Skin of body (tissue), 2 donors: ENCODE data around the gene EPHB1. TPM values are rescaled to one million over a fixed set of nuclear protein-coding genes. Genes with fewer than 3 reads are reported as not detected.
"Not testable (repeated sequence)": the region's sequence is repeated elsewhere in the genome, so short reads cannot be mapped to it uniquely, and the experiment has no call there.

Experiments used
- DNase-seq: peaks from one replicate; lab custom pipeline; 2025; lab: John Stamatoyannopoulos, UW
- total RNA-seq: library from RNA; depleted of rRNA; stranded (reverse); fragments of >200 nt; gene quantifications from one replicate; pipeline ENCODE4 v1.2.3, GENCODE V29; 2014

EPHB1 gene
- total RNA-seq, 1 donor from 2014 or later, result 5.0 TPM

DNA sequence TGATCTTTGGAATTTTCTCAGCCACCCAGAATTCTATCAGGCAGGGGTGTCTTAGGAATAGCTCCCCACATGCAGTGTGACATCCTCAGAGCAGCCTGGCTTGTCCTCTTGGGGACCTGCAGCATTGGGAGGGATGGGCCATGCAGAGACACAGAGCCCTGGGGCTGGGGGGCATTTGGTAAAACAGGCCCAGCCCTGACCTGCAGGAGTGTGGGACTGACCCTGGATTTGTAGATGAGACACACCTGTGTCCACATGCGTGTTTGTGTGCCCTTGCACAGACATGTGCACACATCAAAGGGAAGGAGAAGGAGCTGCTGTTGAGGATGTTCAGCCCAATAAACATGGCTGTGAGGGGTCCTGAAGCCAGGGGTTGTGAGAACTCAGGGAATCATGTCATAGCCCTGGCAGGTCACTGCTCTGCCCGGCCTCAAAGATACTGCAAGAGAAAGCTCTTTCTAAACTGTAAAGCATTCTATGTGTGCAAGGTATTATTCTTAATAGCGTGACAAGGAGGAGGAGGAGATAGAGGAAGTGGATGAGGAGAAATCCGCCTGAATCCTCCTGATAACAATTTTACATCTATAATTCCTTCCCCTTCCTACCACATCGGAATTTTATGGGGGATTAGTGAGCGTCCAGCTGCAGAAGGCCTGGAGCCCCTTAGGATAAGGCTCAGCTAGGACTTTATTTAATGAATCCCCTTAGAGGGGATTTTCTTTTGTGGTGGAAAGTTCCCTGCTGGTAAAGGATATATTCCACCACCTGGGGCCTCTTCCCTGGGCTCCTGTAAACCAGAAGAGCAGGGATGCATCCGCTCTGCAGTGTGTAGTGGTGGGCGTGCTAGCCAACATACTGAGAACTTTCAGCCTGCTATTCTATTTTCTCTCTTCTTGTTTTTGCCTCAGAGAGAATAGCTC, 245.5 kb downstream of the EPHB1 start:
- DNase-seq, result no peak

DNA sequence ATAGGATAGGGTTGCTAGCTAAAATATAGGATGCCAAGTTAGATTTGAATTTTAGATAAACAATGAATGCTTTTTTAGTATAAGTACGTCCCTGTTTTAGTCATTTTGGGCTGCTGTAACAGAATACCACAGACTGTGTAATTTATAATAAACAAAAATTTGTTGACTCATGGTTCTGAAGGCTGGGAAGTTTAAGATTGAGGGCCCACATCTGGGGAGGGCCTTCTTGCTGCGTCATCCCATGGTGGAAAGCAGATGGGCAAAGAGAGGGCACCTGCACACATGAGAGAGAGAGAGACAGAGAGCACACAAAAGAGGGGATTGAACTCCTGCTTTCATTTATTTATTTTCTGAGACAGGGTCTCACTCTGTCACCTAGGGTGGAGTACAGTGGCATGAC, 246.5 kb downstream of the EPHB1 start:
- no peak for DNase-seq

DNA sequence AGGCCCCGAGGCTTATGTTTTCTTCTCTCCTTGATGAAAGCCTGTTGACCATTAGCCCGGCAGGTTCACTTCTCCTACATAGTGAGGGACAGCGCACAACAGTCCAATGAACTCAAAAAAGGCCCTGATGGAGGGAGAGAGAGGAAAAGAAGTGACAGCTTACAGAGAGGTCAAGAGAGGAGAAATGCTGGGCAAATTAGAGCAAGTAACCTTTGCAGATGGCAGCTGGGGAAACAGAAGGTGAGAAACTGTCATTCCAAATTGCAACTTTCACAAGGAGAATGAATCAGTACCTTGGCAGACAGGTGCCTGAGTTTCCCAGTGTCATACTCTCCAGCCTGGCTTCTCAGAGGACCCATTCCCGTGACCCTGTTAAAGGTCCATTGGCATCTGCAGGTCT, 252.0 kb downstream of the EPHB1 start:
- no peak for DNase-seq

DNA sequence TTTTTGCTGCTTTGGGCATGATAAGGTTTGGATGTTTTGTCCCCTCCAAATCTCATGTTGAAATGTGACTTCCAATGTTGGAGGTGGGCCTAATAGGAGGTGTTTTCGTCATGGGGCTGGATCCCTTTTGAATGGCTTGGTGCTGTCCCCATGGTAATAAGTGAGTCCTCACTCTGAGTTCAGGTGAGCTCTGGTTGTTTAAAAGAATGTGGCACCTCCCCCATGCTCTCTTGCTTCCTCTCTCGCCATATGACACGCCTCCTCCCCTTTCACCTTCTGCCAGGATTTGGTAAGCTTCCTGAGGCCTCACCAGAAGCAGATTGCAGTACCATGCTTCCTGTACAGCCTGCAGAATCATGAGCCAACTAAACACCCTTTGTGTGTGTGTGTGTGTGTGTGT, 255.5 kb downstream of the EPHB1 start:
- DNase-seq, result no peak

DNA sequence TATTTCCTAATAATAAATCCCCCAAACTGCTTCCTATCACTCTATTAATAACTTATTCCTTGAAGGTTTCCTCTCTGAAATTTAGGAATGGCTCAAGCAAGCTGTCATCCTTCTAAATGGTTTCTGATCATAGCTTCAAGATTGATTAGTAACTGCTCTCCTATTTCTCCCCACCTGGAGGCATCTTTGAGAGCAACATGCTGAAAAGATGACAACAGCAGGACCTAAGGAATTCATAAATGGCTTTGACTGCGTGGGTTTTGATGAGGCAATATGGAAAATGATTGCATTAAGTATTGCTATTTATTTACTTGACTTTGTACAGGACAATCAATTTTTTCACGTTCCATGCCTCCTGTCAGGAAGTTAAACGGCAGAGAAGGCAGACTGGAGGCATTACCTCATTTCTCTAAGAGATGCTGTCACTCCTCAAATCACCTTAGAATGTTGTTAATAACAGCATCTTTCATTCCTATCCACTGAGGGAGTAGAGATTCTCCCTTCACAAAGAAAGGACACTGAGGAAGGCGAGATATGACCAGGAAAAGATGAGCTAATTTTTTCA, 256.4 kb downstream of the EPHB1 start:
- DNase-seq, result no peak

DNA sequence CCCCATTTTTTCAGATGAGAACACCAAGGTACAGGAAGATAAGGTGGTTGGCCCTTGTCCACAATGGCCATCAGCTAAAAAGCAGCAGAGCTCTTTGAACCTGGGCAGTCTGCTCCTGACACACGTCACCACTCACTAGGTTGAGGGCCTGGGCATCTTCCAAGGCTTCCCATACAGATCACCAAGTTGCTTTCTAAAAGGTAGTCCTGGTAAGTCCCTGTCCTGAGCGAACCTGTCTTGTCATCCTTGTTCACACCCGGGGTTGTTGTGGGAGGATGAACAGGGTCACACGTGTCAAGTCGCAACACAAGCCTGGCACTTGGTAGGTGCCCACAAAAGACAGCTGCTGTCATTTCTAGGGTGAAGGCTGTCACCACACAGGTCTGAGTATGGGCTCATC, 260.4 kb downstream of the EPHB1 start:
- DNase-seq, result no peak

DNA sequence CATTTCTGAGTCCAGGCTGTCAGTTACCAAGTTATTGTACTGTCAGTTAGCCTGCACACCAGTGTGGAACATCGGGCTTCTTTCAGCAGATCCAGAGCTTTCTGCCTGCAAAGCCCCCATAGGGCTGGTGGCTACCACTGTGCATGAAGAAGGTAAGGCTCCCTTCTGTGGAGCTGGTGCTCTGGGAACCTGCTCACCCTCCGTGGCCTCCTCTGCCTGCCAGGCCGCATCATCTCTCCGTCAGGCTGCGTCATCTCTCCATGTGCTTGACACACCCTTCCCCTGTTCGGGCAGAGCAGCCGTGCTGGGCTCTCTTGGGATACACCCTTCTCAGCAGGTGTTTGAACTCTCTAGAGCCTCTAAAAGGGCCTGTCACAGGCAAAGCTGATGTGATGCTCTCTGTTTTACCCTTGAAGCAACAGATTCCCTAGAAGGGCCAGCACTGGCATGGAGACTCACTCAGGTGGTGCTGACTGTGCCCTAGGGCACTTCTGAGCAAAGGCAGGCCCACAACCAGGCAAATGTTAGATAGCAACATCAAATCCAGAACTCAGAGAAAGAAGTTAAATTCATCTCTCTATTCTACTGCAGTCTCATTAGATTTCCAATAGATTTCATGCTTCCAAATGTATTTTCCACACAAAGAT, 261.1 kb downstream of the EPHB1 start:
- peak; percentile 0 for DNase-seq

DNA sequence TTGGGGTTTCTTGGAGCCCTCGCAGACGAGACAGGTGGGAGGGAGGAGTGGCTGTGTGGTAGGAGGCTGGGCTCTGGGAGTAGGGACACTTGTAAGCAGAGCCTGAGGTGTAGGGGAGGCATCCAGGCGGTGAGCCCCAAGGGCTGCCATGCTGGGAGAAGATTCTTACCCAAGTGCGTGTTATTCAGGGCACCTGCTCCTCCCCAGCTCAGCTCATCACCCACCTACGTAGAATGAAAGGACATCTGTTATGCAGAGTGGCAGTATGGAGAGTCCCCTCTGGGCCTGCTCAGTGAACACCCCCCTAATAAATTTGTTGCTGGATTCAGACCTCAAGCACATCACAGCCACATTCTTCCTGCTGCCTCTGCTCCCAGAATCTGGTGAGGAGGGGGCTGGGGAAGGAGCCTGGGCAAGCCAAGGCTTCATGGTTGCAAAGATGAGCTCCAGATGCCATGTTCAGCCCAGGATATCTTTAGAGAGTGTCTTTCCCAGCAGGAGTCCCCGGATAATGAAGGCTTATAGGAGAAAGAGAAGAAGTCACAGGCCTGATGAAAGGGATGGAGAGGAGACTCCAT, 261.8 kb downstream of the EPHB1 start:
- no peak for DNase-seq

DNA sequence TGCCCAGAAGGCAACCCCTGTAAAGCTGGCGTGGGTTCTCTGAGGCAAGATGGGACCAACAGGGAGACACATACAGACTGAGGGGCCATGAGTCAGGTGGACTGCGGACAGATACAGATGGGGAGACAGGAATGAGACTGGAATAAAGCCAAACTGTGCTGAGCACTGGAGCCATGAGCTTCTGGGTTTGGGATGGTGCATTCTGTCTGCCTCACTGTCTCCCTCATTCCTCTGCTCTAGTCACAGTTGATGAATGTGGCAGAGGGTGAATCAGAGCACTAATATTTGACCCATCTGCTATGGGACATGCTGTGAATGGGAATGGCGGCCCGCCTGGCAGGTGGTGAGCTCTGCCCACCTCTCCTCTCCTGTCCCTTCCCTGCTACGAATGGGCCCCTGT, 262.9 kb downstream of the EPHB1 start:
- no peak for DNase-seq

DNA sequence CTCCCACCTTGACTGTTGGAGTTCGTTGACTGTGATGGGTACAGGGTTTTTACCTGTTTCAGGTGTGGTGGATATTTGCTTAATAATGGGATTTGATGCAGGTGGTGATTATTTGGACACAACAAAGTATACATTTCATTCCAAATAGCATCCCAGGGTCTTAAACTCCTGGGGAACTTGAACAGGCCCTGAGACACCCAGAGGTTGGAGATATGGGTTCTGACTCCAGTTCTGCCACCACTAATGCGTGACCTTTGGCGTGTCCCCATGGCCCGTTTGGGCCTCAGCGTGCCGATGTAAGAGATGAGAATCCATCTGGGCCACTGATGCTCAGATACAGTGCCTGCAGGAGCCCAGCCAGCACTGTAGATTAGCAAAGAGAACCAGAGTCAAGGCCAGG, 264.5 kb downstream of the EPHB1 start:
- no peak for DNase-seq

DNA sequence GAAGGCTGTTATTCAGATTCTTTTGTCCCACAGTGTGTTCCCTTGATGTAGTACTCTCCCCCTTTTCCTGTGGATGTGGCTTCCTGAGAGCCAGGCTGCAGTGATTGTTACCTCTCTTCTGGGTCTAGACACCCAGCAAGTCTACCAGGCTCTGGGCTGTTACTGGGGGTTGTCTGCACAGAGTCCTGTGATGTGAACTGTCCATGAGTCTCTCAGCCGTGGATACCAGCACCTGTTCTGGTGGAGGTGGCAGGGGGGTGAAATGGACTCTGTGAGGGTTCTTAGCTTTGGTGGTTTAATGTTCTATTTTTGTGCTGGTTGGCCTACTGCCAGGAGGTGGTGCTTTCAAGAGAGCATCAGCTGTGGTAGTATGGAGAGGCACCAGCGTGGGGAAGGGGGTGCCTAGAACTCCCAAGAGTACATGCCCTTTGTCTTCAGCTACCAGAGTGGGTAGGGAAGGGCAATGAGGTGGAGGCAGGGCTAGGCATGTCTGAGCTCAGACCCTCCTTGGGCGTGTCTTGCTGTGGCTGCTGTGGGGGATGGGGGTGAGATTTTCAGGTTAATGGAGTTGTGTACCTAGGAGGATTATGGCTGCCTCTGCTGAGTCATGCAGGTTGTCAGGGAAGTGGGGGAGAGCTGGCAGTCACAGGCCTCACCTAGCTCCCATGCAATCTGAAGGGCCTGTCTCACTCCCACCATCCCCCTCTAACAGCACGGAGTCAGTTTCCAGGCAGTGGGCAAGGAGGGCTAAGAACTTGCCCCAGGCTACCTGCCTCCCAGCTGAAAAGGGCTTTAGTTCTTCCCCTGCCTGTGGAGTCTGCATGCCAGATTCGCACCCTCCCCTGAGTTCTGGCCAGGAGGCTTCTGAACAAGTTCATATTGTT, 272.0 kb downstream of the EPHB1 start:
- not testable (repeated sequence) for DNase-seq

DNA sequence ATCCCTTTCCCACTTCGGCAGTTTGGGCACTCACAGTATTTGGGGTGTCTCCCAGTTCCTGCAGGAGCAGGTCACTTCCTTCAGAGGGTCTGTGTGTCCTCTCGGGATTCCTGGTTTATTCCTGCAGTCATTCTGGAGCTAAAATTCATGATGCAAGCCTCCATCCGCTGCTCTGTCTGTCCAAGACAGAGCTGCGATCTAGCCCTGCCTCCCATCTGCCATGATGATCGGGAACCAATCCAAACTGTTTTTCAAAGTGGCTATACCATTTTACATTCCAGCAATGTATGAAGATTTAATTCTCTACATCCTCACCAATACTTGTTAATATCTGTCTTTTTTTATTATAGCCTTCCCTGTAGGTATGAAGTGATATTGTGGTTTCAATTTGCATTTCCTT, 273.0 kb downstream of the EPHB1 start:
- no peak for DNase-seq

DNA sequence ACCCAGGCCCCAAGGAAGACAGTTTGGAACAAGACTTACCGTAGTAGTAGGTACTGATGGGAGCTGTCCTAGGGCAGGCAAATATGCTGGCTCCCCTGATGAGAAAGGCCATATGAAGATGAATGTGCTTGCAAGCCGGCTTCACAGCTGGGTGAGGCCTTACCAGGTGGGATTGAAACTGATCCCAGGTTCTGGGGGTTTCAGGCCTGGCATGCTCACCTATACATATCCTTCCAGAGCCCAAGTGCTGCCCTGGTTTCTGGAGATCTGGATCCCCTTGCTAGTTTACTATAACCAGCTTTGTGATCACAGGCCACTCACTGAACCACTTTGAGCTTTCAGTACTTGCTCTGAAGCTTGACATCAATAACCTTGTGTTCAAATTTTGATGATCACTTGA, 274.3 kb downstream of the EPHB1 start:
- no peak for DNase-seq

DNA sequence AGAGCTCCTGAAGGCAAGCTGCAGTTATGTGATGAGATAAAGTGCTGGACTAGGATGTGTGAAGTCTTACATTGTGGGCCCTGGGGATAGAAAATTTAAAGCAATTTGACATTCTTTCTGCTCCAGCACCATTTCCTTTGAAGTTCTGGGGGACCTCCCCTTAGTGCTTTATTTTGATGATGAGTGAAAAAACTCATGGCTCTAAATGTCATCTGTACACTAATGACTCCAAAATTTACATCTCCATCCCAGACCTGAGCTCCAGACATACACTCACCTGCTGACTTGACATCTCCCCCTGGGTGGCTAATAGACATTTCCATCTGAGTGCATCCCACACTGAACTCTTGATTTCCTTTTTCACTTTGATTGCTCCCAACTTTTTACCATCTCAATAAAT, 276.4 kb downstream of the EPHB1 start:
- no peak for DNase-seq

DNA sequence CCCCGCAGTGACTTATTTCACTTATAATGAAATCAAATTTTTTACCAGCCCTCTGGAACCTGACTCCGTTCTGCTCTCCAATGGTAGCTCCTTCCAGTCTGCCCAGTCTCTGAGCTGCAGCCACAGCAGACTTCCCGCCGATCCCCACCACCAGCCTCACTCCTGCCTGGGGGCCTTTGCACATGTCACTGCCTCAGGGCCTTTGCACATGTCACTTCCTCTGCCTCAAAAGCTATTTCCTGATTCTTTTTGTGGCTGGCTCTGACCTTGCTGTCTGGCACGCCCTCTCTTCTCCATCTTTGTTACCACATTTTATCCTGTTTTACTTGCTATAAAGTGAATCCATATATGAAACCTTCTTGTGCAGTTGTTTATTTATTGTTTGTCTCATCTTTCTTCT, 277.4 kb downstream of the EPHB1 start:
- DNase-seq, result no peak

DNA sequence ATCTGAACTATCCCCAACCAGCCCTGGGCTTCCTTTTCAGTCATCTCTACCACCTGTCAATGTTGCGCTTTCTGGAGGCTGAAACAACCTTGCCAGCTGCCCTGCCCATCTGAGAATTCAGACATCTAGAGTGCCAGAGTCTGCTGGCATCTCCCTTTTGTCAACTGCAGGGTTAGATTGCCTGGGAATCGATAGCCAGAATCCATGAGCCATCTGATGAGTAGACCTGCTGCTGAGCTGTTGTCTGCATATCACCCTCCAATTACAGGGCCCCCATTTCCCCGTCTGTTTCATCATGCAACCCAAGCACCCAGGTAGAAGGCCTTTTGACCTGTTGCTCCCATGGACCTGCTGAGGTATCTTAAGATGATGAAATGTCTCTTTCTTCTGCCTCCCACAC, 280.1 kb downstream of the EPHB1 start:
- DNase-seq, result no peak

DNA sequence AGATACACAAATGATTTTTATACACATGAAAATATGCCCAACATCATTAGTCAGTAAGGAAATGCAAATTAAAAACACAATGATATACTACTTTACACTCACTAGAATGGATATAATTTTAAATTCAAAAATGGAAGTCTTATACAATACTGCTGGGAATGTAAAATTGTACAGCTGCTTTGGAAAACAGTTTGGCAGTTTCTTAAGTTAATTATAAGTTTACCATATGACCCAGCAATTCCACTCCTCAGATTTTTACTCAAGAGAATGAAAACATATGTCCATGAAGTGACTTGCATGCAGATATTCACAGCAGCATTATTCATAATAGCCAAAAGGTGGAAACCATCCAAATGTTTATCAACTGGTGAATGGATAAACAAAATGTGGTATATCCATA, 281.3 kb downstream of the EPHB1 start:
- no peak for DNase-seq

DNA sequence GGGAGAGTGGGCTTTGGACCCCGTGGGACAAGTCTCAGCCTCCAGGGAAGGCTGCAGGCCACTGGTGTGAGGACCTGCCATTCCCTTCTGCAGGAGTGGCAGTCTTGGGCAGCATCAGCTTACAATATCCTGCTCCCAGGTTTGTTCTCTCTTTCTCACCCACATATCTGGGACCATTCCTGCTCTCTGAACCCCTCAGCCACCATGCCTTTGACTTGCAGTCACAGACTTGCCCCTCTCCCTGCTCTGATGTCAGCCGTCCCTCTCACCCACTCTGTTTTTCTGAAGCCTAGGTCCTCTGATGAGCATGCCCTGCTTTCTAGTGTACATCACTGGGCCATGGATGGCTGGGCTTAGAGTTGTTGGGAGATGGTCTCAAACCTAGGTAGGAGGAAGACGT, 282.1 kb downstream of the EPHB1 start:
- DNase-seq, result no peak

DNA sequence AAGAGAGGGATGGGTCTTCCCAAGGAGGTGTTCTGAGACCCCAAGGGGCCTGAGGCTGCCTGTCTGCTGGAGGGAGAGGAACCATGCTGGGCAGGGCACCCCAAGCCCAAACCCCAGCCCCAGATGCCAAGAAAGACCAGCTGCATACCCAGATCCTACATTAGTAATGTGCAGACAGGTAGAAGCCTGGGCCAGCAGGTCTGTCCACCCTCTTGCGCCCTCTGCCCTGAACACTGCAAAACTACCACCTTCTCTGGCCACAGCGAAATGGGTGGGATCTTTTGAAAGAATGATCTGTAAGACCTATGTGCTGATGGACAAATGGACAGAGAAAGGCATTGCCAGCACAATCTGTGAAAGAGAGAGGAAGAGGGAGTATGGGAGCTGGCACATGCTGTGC, 283.2 kb downstream of the EPHB1 start:
- DNase-seq, result no peak

DNA sequence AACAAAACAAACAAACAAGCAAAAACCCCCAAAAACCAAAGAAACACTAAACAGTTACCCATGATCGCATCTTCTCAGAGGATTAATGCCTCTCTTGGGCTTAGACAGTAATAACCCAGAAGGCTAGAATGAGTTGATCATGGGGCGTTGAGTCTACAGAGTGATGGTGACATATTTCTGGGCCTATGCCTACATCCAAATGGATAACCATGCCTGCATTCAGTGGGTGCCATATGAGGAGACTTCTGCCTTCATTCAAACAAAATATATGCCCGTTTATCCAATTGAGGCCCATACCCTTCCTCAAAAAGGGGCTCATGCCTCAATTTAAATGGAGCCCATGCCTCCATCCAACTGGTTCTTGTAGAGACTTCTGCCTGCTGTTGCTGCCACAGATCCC, 284.0 kb downstream of the EPHB1 start:
- DNase-seq, result no peak

DNA sequence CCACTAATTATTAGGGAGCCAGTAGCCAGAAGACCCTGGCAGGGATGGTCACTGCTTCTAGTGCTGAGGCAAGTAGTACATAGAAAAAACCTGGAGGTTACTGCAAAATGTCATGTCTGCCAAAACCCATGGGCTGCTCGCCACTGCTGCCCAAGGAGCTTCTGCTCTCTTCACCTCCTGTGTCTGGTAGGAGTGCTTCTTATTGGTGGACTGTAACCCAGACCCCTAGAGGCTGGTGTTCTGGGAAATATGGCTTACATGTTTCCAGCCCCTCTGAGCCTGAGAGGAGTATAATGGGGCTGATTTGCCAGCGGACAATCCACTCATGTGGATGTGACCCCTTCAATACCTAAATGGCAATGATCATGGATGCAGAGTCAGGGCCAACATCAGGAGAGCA, 286.4 kb downstream of the EPHB1 start:
- no peak for DNase-seq
